Left renal cortex interstitium (tissue), 4 donors: ENCODE results near the gene DDX1. TPM values are rescaled to one million over a fixed set of nuclear protein-coding genes. Genes with fewer than 3 reads are reported as not detected.
"Not testable (repeated sequence)": the region's sequence is repeated elsewhere in the genome, so short reads cannot be mapped to it uniquely, and the experiment has no call there.

Experiments
- DNase-seq, 4 donors: peaks; one replicate each; pipeline ENCODE4 v3.0.0-alpha.2; 2013; ENCODE audit warnings: low read depth in 4 of 4, low spot score in 2 of 4, missing footprints in 1 of 4
- polyA plus RNA-seq, 4 donors: library from polyadenylated mRNA; unstranded; fragments of 120-200 nt; gene quantifications; one replicate each; pipeline ENCODE4 v1.2.1, GENCODE V29; 2013; ENCODE audit not compliant: insufficient read length in 4 of 4

DDX1 gene
- polyA plus RNA-seq, 4 donors = 148 to 187 (median 173) TPM

GRCh38 chr2:15594291-15595256, 2.9 kb downstream of the DDX1 start:
- no peak for DNase-seq

- no peak for DNase-seq
Observed at GRCh38 chr2:15595342-15595905, 3.8 kb downstream of the DDX1 start.

- DNase-seq = no peak
Observed at GRCh38 chr2:15595936-15596335, 4.3 kb downstream of the DDX1 start.

- DNase-seq = no peak
Observed at GRCh38 chr2:15596350-15596749, 4.7 kb downstream of the DDX1 start.

- DNase-seq = no peak
Observed at GRCh38 chr2:15596968-15597367, 5.3 kb downstream of the DDX1 start.

- no peak for DNase-seq
Observed at GRCh38 chr2:15599994-15600393, 8.3 kb downstream of the DDX1 start.

- no peak for DNase-seq
Observed at GRCh38 chr2:15601681-15602080, 10.0 kb downstream of the DDX1 start.

GRCh38 chr2:15602393-15602792, 10.7 kb downstream of the DDX1 start:
- no peak for DNase-seq

- DNase-seq = no peak
Observed at GRCh38 chr2:15603044-15603765, 11.5 kb downstream of the DDX1 start.

- DNase-seq = no peak
Observed at GRCh38 chr2:15603948-15604347, 12.3 kb downstream of the DDX1 start.

GRCh38 chr2:15605721-15606120, 14.1 kb downstream of the DDX1 start:
- no peak for DNase-seq

- no peak for DNase-seq
Observed at GRCh38 chr2:15606481-15607441, 15.1 kb downstream of the DDX1 start.

- DNase-seq = no peak
Observed at GRCh38 chr2:15607709-15608391, 16.2 kb downstream of the DDX1 start.

- DNase-seq = no peak
Observed at GRCh38 chr2:15608392-15608761, 16.7 kb downstream of the DDX1 start.

- no peak for DNase-seq
Observed at GRCh38 chr2:15609341-15610042, 17.8 kb downstream of the DDX1 start.

GRCh38 chr2:15610430-15610952, 18.8 kb downstream of the DDX1 start:
- no peak for DNase-seq

GRCh38 chr2:15612101-15612500, 20.4 kb downstream of the DDX1 start:
- not testable (repeated sequence) for DNase-seq

- DNase-seq = no peak
Observed at GRCh38 chr2:15613736-15614429, 22.2 kb downstream of the DDX1 start.
